ENCODE results near the gene DLEC1. TPM values are rescaled to one million over a fixed set of nuclear protein-coding genes. Genes with fewer than 3 reads are reported as not detected.

DLEC1 gene
- total and polyA plus RNA-seq, 7 donors: 0.01 to 0.09 (median 0.05) TPM; not detected in 2

GRCh38 chr3:38139652-38140051 lies 100.6 kb downstream of the DLEC1 start:
- DNase-seq (no peak), ATAC-seq (no peak)
- intact Hi-C loops (cut with DNase I): loop anchor here (5.0 to 10.0 kb wide), 2 partner anchors 315 to 338 kb away; partner anchors contain the start of gene ACVR2B (in 1 of the 2)
- no peak overlapping the region for H3K27ac ChIP-seq
- no peaks in the 10 kb centered on the region for H3K9me3 ChIP-seq
- no peaks in the 10 kb centered on the region for H3K27me3 ChIP-seq (ENCODE audit: insufficient read depth in 3 of 3, low read length in 2 of 3)
- H3K4me3 ChIP-seq: peak overlapping the region; percentile 99
- H3K36me3 ChIP-seq (ENCODE audit: insufficient read depth in 1 of 2, low read depth in 1 of 2): peaks cover 0 to 21% of the 10 kb centered on the region in 2 donors
- TF ChIP-seq CTCF (IDR thresholded peaks at IDR 0.05): no peak
- 88 to 94% (median 88%) methylated on average over 7 of the region's 7 CpGs for WGBS, 3 donors
- H3K4me1 ChIP-seq: peaks cover 16% of the 10 kb centered on the region

- ATAC-seq (no peak), DNase-seq (no peak)
- H3K9me3 ChIP-seq: no peaks in the 10 kb centered on the region
- H3K4me3 ChIP-seq: peak overlapping the region; percentile 99
- no peaks in the 10 kb centered on the region for H3K27me3 ChIP-seq (ENCODE audit: insufficient read depth in 3 of 3, low read length in 2 of 3)
- TF ChIP-seq CTCF (IDR thresholded peaks at IDR 0.05): no peak
- peaks cover 0 to 13% of the 10 kb centered on the region in 2 donors for H3K36me3 ChIP-seq (ENCODE audit: insufficient read depth in 1 of 2, low read depth in 1 of 2)
- WGBS, 3 donors: 96% methylated on average over 13 of the region's 13 CpGs
- H3K4me1 ChIP-seq: peaks cover 10% of the 10 kb centered on the region
- intact Hi-C loops (cut with DNase I): no loop called here
- H3K27ac ChIP-seq: no peak overlapping the region
Observed at GRCh38 chr3:38140326-38141172, 101.5 kb downstream of the DLEC1 start.

GRCh38 chr3:38141173-38141951 lies 102.4 kb downstream of the DLEC1 start:
- TF ChIP-seq CTCF (IDR thresholded peaks at IDR 0.05): no peak
- no peaks in the 10 kb centered on the region for H3K9me3 ChIP-seq
- no peak overlapping the region for H3K27ac ChIP-seq
- H3K4me1 ChIP-seq: peaks cover 3% of the 10 kb centered on the region
- H3K36me3 ChIP-seq (ENCODE audit: insufficient read depth in 1 of 2, low read depth in 1 of 2): peaks cover 0 to 13% of the 10 kb centered on the region in 2 donors
- no peak overlapping the region for H3K4me3 ChIP-seq
- intact Hi-C loops (cut with DNase I): no loop called here
- WGBS, 3 donors: 85 to 90% (median 89%) methylated on average over 6 to 7 of the region's 7 CpGs
- ATAC-seq: no peak
- H3K27me3 ChIP-seq (ENCODE audit: insufficient read depth in 3 of 3, low read length in 2 of 3): no peaks in the 10 kb centered on the region
- DNase-seq: no peak

- peaks cover 3% of the 10 kb centered on the region for H3K4me1 ChIP-seq
- ATAC-seq (no peak), DNase-seq (no peak)
- WGBS, 3 donors: 91 to 98% (median 96%) methylated on average over 2 of the region's 2 CpGs
- H3K36me3 ChIP-seq (ENCODE audit: insufficient read depth in 1 of 2, low read depth in 1 of 2): peaks cover 0 to 13% of the 10 kb centered on the region in 2 donors
- H3K4me3 ChIP-seq: no peak overlapping the region
- TF ChIP-seq CTCF (IDR thresholded peaks at IDR 0.05): no peak
- H3K9me3 ChIP-seq: no peaks in the 10 kb centered on the region
- no peak overlapping the region for H3K27ac ChIP-seq
- no peaks in the 10 kb centered on the region for H3K27me3 ChIP-seq (ENCODE audit: insufficient read depth in 3 of 3, low read length in 2 of 3)
- intact Hi-C loops (cut with DNase I): no loop called here
Observed at GRCh38 chr3:38141952-38142273, 102.9 kb downstream of the DLEC1 start.

All from psoas muscle (tissue), 8 donors.